Islet precursor cell (in vitro differentiated cells): ENCODE data around the gene ALKBH3.
A peak's percentile ranks its signal among the peaks of the same experiment; 100 is the strongest.

ENCODE experiments used
- DNase-seq: peaks from one replicate; pipeline ENCODE4 v3.0.0-alpha.2; 2018

The ALKBH3 gene

DNA sequence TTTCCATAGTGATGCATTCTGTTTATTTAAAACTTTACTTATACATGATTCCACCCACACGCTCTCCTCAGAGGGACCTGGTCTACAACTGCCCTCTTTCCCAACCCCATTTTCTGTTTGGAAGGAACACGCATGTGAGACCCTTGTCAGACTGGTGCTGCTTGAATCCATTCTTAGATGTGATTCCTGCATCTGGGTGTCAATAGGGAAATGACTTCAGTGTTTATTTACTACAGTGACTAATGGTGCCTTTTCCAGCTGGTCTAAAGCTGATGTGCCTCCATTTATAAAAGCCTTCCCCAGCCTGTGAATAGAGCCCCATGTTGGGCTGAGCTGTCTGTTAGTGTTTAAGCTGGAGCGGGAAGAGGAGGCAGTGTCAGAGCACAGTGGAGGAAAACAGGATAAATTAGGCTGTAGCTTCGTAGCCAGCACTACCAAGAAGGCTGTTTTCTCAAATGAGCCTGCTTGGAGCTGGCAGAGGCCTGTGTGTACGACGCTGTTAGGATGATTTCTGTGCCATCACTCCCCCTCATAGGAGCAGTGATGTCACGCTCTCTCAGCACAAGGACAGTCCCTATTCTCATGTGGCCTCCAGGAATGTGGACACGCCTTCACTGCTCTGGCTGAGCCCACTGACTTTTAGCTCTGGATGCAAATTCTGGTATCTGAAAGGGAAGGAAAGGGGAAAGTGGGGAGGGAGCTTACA is 42.9 kb downstream of the ALKBH3 start:
- DNase-seq = peak; percentile 85

DNA sequence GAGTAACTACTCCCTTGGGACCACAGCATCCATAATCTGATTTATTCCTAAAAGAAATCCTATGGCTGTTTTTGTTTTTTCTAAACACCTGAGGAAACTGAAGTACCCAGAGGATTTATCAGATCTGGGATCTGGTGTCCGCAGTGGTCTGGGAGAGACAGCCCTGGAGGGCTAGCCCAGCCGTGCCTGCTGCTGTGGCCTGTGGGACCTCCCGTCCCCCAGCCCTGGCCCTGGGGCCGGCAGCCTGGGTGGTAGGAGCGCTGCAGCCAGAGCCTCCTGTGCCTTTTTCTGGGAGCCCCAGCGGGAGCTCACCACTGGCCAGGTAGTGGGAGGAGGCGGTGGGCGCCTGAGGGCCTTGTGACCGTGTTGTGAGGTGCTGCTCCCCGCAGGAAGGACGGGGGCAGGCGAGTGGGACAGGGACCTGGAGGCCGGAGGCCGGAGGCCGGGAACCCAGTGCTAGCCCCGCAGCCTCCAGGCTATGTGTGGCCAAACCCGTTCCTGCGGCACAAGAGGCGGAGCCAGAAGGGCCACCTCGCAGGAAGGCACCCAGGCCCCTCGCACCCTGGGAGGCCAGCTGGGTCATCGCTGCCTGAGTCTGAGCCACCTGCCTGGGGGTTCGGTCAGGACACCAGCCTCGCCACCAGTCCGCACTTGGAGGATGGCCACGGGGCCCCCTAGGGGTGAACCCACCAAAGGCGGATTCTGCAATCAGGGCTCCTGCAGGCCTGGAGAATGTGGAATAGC is 43.7 kb downstream of the ALKBH3 start:
- peak; percentile 72 for DNase-seq

DNA sequence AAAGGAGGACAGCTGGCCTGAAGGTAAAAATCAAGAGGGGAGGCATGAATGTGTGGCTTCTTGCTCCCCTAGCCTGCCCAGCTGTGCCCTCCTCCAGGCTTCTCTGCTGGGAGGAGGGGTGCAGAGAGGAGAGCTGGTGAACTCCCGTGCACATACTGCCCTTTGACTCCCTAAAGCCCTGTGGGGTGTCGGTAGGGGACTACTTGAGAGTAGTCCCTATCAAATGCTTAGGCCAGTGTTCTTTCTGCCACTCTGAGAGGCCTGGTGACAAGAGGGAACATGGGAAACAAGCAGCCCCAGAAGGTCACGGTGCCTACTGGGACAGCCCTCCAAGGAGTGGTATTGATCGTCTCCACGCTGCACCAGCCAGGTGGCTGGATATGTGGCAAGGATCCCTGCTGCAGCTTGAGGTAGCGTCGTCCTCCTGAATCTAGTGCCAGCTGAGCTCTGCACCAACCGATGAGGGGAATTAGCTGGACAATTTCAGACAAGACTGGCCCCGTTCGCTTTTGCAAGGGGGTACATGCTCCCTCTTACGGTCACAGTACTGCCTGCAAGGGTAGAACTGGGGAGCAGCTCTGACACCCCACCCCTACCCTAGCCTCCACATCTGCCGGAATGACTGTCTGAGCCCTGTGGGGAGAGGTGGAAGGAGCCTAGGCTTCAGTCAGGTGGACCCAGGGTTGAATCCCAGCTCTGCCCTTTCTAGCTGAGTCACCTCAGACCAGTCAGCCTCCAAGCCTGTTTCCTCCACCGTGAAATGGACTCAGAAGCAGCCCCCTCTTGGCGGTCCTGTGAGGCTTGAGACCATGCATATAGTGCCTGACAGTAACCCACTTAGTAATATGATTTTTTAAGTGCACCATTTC is 44.7 kb downstream of the ALKBH3 start:
- DNase-seq = peak; percentile 60

DNA sequence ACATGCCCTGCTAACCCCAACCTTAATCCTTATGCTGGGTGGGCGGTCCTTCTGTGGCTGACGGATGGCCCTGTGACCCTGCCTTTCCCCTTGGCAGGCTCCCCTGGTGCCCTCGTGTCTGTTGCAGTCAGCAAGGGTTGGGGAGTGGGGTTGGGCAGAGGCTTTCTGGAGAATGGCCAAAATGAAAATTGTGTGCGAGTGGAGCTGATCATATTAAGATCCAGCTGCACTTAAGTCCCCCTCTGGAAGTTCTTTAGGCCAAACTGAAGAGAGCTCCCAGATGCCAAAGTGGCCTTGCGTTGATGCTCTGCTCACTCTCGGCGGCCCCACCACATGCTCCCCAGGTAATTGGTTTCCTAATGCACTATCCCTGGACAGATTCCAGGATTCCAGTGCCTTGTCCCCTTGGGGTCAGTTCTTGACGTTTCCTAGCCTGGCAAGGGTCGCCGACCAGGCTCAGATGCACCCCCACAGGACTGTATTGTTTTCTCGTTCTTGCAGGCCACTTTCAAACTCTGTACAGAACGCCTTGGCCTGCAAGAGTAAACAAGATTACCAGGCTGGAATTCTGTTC is 45.4 kb downstream of the ALKBH3 start:
- no peak for DNase-seq

DNA sequence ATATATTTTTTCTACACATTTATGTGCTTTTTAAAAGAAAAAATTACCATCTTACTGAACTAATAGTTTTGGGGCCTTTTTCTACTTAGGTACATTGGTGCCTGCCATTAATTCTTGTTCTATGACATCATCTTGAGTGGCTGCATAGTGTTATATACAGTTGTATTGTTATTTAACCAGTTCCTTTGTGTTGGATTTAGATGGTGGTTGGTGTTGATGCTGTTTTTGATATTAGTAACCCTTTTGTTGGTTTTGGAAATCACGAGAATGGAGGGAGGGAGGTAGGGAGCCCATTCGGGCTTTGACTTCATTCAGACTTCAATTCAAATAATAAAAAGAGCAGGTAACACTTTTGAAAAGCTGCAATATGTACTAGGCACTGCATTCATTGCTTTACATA is 46.4 kb downstream of the ALKBH3 start:
- no peak for DNase-seq

DNA sequence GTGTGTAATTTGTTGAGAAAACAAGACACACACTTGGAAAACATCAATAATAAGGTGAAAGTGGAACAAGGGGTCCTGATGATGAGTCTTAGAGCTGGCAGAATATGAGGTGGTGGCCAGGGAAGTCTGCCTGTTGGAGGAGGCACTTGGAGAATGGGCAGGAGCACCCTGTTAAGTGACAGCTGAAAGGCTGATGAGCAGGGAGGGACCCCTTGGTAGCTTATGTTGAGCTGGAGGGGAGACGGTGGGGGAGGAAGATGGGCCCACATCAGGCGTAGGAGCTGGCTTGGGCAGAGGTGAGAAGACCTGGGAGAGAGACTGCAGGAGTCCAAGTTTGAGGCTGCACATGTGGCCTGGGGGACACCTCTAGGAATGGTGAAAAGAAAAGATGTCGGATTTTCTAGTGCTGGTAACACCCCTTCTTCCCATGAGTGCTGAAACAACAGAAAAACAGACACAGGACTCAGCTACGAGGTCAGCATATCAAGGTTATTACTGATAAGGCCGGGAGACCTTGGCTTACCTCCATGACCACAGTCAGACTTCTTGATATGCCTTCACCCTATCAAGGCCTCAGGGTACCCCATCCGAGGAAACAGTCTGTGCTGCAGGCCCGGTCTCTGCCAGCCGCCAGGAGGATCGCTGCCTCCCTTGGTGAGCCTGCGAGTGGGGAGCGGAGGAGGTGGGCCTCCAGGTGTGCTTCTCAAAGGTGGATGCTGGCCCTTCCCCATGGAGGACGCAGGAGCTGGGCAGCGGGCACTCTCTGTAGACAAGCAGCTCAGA is 47.5 kb downstream of the ALKBH3 start:
- DNase-seq = peak; percentile 30

DNA sequence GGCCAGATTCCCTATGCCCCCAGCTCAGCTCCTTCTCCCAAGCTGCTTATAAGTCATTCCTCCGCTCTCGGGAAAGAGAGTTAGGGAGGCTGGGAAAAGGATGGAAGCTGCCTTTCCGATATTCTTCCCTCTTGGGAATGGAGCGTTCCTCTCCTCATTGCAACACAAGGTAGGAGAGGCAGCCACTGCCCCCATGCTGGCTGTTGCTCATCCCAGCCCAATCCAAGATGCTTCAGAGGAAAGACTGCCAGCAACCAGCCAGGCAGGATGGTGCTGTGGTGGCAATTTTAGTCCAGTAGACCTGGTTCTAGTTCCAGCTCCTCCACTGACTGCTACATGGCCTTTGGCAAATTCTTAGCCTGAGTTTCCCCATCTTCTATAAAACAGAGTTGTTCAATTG is 48.1 kb downstream of the ALKBH3 start:
- DNase-seq = peak; percentile 44

DNA sequence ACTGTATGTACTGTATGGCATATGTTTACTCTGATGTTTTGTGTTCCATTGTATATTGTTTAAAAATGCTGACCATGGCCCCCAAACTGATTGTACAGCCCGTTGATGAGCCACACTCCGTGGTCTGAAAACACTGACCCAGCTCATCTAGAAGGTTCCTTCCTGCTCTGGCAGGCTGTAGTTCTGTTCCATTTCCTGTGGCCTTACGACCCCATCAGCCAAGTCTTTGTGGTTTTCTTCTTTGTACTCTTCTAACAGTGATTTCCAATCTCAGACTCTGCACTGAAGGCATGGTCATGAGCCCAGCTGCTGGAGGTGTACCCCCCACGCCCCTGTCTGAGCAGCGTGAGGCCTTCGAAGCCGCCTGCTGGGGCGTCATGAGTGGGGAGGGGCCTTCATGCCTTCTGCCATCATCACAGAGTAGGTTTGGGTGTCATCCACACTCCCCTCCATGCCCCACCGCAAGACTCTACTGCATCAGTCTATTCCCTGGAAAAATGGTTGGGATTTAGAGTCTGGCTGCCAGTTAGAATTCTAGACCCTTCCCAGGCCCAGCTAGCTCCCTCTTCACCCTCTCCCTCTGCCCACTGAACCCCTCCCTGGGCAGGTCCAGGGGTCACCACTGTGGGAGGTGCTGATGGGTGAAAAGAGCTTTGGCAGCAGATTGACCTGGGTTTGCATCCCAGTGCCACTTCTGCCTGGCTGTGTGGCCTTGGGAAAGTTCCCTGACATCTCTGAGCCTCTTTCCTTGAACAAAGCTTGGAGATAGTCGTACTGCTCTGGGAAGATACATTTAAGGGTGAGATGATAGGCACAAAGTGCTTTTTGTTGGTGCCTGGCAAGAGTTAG is 50.5 kb downstream of the ALKBH3 start:
- no peak for DNase-seq

DNA sequence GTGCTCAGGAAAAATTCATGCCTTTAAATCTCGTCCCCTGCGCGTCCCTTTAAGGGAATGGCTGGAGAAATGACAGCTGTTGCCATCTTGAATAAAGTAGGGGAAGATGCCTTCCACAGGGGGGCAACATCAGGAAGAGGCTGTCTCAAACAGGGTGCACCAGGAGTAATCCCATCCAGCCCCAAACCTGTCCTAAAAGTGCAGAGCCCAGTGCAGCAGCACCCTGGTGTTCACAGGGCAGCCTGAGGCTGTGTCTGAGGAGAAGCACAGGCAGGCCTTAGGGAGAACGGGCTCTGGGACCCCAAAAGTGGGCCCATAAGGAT is 51.0 kb downstream of the ALKBH3 start:
- no peak for DNase-seq

DNA sequence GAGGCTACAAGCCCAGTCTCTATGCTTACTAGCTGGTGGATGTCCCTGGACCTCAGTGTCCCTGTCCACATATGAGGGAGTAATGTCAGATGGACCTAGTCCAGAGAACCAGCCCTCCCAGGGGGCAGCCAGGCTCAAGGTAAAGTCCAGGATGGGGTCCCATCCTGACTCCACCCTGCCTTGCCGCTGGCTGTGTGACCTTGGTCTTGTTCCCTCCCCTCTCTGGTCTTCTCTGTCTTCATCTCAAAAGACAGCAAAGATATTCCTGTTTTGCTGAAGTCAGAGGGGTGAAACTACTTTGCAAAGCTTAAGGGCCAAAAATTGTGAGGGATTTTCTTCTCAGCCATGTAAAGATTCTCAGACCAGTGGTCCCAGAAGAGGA is 52.6 kb downstream of the ALKBH3 start:
- DNase-seq = no peak

DNA sequence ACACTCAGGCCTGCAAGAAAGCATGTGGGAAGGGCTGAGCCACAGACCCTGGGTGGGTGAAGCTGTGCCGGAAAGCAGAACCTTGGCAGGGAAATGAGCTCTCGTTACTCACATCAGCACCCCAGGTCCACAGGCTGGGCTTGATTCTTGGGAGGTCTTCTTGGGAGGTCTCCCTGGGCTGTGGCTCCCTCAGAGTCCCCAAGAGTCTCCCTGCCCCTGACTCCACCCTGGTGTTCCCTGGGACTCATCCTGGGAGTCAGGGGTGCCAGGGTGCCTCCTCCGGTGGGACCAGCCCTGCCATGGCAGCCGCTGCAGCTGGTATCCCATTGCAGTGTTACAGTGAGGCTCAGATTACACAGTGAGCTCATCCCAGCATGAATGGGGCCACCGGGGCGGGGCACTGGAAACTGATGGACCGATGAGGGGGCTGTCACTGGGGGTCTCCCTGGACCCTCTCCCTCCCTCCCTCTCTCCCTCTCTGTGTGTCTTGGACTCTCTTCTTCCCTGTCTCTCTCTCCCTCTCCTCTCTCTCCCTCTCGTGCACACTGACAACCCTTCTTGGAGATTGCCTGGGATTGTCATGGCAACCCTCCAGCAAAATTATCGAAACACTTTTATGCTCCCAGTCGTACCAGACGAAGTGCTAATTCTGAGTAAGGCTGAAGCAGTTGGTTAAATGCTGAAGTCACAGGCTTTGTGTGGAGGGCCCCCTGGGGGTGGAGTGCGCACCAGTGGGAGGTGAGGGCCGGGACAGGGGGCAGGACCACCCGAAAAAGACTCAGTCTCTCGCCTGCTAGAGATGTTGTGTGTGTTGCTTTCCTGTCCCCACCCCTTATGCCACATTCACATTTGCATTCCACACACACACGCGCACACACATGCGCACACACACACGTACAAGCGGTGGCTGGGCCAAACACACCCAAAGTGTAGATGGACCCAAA is 53.2 kb downstream of the ALKBH3 start:
- DNase-seq = no peak

DNA sequence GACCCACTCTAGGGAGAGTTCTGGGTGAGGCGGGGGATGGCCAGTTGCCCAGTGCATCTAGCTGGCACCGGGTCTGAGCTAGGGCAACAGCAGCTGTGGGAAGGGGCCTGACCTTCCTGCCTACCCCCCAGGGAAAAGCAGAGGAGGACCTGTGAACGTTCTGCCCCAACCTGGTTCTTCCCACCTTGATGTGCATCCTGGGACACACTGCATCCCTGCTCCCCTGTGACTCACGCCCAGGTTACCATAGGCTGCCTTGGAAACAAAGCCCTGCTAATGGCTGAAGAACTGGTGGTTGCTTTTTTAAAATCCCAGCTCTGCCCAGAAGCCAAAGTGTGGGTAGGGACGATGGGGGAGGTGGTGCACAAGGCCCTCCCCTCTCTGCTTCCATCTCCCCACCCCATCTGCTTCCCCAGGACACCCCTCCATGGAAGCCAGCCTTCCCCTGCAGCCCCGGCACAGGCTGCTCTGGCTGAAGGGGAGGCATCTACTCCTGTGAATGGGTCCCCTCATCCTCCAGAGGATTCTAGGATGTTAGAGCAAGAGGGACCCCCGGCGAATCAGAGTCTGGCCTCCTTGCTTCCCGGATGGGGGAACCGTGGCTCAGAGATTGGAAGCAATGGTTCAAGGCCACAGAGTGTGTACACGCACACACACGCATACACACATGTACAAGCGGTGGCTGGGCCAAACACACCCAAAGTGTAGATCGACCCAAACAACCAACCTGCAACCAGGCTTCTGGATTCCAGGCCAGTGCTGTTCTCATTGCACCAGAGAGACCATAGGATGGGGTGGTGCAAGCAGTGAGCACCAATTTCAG is 54.2 kb downstream of the ALKBH3 start:
- DNase-seq = no peak

DNA sequence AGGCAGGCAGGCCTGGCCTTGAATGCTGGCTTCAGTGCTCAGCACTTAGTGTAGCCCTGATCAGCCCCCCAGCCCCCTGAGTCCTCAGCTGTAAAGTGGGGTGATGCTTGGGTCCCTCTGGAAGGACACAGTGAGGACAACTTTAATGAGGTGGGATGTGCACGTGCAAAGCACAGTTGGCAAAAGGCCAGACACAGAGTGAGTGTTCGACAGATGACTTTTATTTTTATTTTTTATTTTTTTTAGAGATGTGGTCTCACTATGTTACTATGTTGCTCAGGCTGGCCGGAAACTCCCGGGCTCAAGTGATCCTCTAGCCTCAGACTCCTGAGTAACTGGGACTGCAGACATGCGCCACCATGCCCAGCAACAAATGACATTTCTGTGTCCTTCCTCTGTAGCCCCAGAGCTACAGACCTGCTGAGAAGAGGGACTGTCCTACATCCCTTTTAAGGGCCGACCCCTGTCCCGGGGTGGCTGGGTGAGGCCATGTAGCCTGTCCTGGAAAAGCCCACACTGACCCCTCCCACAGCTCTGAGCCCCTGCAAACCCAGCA is 54.9 kb downstream of the ALKBH3 start:
- no peak for DNase-seq

DNA sequence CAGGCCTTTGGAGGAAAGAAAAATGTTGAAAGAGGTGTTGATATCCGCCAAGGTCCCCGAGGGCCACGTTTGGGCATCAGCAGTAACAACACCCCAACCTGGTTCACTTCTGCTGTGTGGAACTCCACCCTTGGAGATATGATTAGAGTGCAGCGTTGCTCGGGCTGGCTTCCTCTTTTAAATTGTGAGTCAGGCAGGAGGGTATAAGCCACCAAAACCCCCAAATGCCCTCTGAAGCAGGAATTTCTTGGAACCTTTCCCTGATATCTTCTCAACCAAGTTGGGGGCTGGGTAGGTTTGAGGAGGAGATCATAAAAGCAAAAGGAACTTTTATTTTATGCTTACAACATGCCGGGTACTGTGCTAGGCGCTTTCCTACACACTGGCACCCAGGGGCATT is 55.4 kb downstream of the ALKBH3 start:
- no peak for DNase-seq

DNA sequence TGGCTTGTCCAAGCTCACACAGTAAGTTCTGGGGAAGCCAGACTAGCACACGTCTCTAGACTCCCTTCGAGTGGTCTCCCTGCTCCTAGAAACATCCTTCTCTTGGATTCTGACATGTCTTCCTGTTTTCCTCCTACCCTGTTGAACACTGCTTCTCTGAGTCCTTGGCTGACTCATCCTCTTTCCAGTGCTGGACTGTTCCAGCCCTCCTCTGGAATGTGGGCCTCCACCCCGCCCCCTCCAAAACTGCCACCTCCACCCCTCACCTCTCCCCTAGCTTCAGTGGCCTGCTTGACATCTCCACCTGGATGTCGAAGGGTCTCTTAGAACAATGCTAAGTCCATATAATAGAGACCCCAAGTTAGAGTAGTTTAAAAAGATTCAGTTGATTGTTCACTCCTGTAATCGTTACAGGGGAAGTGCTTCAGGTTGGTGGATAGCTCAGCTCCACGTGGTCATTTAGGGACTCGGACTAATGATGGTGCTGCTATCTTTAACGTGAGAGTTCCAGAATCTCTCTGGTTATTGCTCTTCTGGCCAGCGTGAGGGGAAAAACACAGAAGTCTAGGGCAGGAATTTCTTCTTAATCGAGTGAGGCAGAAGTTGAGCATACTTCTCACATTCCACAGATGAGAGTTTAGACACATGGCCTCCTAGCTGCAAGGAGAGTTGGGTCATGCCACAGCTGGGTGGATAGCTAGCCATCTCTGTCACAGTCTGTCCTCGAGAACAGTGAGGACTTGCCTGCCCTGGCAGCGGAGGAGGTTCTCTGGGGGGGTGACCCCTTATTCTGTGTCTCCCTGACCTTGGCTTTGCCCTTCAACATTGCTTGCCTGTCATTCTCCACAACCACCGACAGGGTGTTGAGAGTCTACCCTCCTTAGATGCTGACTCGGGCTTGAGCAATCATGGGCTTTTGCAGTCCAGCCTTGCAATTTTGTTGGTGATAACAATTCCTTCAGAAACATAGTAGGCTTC is 57.1 kb downstream of the ALKBH3 start:
- DNase-seq = peak; percentile 82

DNA sequence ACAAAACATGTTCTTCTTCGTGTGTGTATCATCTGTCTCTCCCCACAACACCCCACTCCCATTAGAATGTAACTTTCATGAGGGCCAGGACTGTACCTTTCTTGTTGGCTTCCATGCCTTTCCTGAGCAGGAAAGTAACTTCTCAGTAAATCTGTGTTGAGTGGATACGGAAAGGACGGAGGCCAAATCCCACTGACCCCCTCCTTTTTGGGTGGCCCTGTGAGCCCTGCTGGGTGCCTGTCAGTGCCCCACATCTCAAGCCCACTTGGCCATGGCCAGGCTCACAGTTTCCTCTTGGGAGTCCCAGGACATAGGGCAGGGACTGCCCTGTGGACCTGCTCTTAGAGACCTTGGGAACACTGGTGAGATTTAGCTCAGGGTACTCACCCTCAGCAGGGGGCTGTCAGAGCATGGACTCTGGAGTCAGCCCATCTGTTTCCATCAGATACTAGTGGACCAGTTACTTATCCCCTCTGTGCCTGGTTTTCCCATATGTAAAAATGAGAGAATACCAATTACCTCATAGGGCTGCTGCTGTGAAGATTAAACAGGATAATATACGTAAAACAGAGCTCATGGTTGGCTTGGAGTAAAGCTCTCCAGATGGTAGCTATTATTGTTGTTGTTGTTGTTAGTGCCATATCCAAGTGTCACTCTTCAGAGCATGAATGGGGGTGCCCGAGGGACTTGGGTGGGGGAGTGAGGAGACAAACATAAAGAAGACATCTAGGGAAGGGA is 60.8 kb downstream of the ALKBH3 start:
- no peak for DNase-seq

DNA sequence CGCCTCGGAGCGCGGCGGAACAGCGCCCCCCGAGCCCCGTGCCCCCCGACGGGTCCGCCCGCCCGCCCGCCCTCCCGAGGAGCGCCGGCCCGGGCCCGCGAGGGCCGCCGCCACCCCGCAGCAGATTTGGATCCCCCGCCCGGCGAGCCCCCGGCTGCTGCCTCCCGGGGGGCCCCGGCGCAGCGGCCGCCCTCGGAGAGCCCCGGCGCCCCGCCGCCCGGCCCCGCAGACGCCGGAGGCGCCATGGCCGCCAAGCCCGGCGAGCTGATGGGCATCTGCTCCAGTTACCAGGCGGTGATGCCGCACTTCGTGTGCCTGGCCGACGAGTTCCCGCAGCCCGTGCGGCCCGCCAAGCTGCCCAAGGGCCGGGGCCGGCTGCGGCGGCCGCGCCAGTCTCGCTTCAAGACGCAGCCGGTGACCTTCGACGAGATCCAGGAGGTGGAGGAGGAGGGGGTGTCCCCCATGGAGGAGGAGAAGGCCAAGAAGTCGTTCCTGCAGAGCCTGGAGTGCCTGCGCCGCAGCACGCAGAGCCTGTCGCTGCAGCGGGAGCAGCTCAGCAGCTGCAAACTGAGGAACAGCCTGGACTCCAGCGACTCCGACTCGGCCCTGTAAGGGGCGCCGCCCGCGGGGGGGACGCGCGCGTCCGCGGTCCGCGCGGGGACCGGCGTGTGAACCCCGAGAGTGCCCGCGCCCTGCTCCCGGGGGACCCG is 62.2 kb downstream of the ALKBH3 start:
- peak; percentile 66 for DNase-seq
